MM.1S (cell line): Measurements from ENCODE around the gene EXOC8.

Source experiments
- DNase-seq: peaks from one replicate; pipeline ENCODE4 v3.0.0-alpha.2; 2015
- H2AFZ ChIP-seq: fragments of 300-600 bp; sonication (generic); 2 replicates; pipeline ENCODE4 v1.6.0; 2016; ENCODE audit warnings: antibody characterized with exemption, low read length
- H3F3A ChIP-seq: fragments of 300-600 bp; sonication (generic); 2 replicates; pipeline ENCODE4 v1.6.1; 2016; ENCODE audit warnings: mild to moderate bottlenecking, antibody characterized with exemption, low read length, moderate library complexity, mixed read lengths; ENCODE audit not compliant: insufficient read depth
- H3K27ac ChIP-seq: fragments of 300-600 bp; sonication (generic); 2 replicates; pipeline ENCODE4 v1.5.1; 2016; ENCODE audit warnings: mild to moderate bottlenecking, low read length
- H3K27me3 ChIP-seq: fragments of 300-600 bp; sonication (generic); replicated peaks from 2 replicates; pipeline ENCODE4 v1.6.0; 2016; ENCODE audit warnings: low read length; ENCODE audit not compliant: insufficient read depth
- H3K36me3 ChIP-seq: fragments of 300-600 bp; sonication (generic); replicated peaks from 2 replicates; pipeline ENCODE4 v1.6.1; 2016; ENCODE audit warnings: mild to moderate bottlenecking, low read length, mixed read lengths; ENCODE audit not compliant: insufficient read depth
- H3K4me1 ChIP-seq: fragments of 300-600 bp; sonication (generic); 2 replicates; pipeline ENCODE4 v1.6.1; 2016; ENCODE audit warnings: low read length, mixed read lengths
- H3K4me2 ChIP-seq: fragments of 300-600 bp; sonication (generic); 2 replicates; pipeline ENCODE4 v1.6.0; 2016; ENCODE audit warnings: low read depth, low read length
- H3K4me3 ChIP-seq: fragments of 300-600 bp; sonication (generic); 2 replicates; pipeline ENCODE4 v1.5.1; 2016; ENCODE audit warnings: low read length, mixed read lengths
- H3K79me2 ChIP-seq: fragments of 300-600 bp; sonication (generic); 2 replicates; pipeline ENCODE4 v1.6.1; 2016; ENCODE audit warnings: mixed run types, low read length, mixed read lengths
- H3K9ac ChIP-seq: fragments of 300-600 bp; sonication (generic); 2 replicates; pipeline ENCODE4 v1.6.1; 2016; ENCODE audit warnings: low read length, mixed read lengths
- H3K9me2 ChIP-seq: fragments of 300-600 bp; sonication (generic); replicated peaks from 2 replicates; pipeline ENCODE4 v1.6.1; 2016; ENCODE audit warnings: mild to moderate bottlenecking, low read length, mixed read lengths; ENCODE audit not compliant: insufficient read depth
- H3K9me3 ChIP-seq: fragments of 300-600 bp; sonication (generic); replicated peaks from 2 replicates; pipeline ENCODE4 v1.6.1; 2016; ENCODE audit warnings: mild to moderate bottlenecking, low read length, mixed read lengths; ENCODE audit not compliant: insufficient read depth
- H4K20me1 ChIP-seq: fragments of 300-600 bp; sonication (generic); 2 replicates; pipeline ENCODE4 v1.6.1; 2016; ENCODE audit warnings: mild to moderate bottlenecking, low read length, moderate library complexity, mixed read lengths; ENCODE audit not compliant: insufficient read depth
- CTCF ChIP-seq: fragments of 300-600 bp; sonication (generic); IDR thresholded peaks from 2 replicates; pipeline ENCODE4 v1.5.1; 2016; ENCODE audit warnings: antibody characterized with exemption, low read length, mixed read lengths
- EZH2 ChIP-seq: fragments of 300-600 bp; sonication (generic); optimal IDR thresholded peaks from 2 replicates; pipeline ENCODE3; 2017; ENCODE audit warnings: low read depth, mild to moderate bottlenecking, antibody characterized with exemption, low read length, mixed read lengths
- EZH2phosphoT487 ChIP-seq: fragments of 300-600 bp; sonication (generic); IDR thresholded peaks from 2 replicates; pipeline ENCODE4 v1.6.1; 2018; ENCODE audit warnings: antibody characterized with exemption, low read length

The EXOC8 gene

GRCh38 chr1:231381729-231382128 lies 44.1 kb upstream of the EXOC8 start:
- H2AFZ ChIP-seq: no peak overlapping the region
- TF ChIP-seq EZH2: no peak
- TF ChIP-seq CTCF: no peak
- no peak for TF ChIP-seq EZH2phosphoT487
- H3K27me3 ChIP-seq: no peaks in the 10 kb centered on the region
- no peak overlapping the region for H3K4me2 ChIP-seq
- no peaks in the 10 kb centered on the region for H4K20me1 ChIP-seq
- peaks cover 20% of the 10 kb centered on the region for H3K4me1 ChIP-seq
- H3K9me3 ChIP-seq: no peaks in the 10 kb centered on the region
- H3K4me3 ChIP-seq: no peak overlapping the region
- no peak overlapping the region for H3K27ac ChIP-seq
- DNase-seq: no peak
- no peaks in the 10 kb centered on the region for H3K9me2 ChIP-seq
- H3K79me2 ChIP-seq: peaks cover 82% of the 10 kb centered on the region
- H3K36me3 ChIP-seq: no peaks in the 10 kb centered on the region
- H3K9ac ChIP-seq: no peak overlapping the region
- no peaks in the 10 kb centered on the region for H3F3A ChIP-seq

- Histone ChIP-seq H3K9me2 (no peaks in the 10 kb centered on the region), H3F3A (no peaks in the 10 kb centered on the region), H3K36me3 (no peaks in the 10 kb centered on the region), H3K27ac (no peak overlapping the region), H4K20me1 (no peaks in the 10 kb centered on the region), H3K9ac (no peak overlapping the region), H3K79me2 (peaks cover 64% of the 10 kb centered on the region), H2AFZ (no peak overlapping the region), H3K27me3 (no peaks in the 10 kb centered on the region), H3K4me3 (no peak overlapping the region), H3K4me2 (no peak overlapping the region), H3K9me3 (no peaks in the 10 kb centered on the region), H3K4me1 (peaks cover 20% of the 10 kb centered on the region)
- no peak for DNase-seq
- TF ChIP-seq EZH2phosphoT487 (no peak), EZH2 (no peak), CTCF (no peak)
Observed at GRCh38 chr1:231376875-231377549, 39.4 kb upstream of the EXOC8 start.

- TF ChIP-seq CTCF (no peak), EZH2phosphoT487 (no peak), EZH2 (no peak)
- no peak overlapping the region for H3K27ac ChIP-seq
- no peak for DNase-seq
- H4K20me1 ChIP-seq: no peaks in the 10 kb centered on the region
- no peaks in the 10 kb centered on the region for H3F3A ChIP-seq
- H3K36me3 ChIP-seq: no peaks in the 10 kb centered on the region
- H3K27me3 ChIP-seq: no peaks in the 10 kb centered on the region
- H3K9ac ChIP-seq: no peak overlapping the region
- no peak overlapping the region for H3K4me2 ChIP-seq
- H3K79me2 ChIP-seq: peaks cover 55% of the 10 kb centered on the region
- no peak overlapping the region for H3K4me3 ChIP-seq
- H3K9me2 ChIP-seq: no peaks in the 10 kb centered on the region
- H2AFZ ChIP-seq: no peak overlapping the region
- peaks cover 20% of the 10 kb centered on the region for H3K4me1 ChIP-seq
- no peaks in the 10 kb centered on the region for H3K9me3 ChIP-seq
Observed at GRCh38 chr1:231376101-231376500, 38.4 kb upstream of the EXOC8 start.
